ENCODE results near the gene CTNNAL1.
A peak's percentile ranks its signal among the peaks of the same experiment; 100 is the strongest.

Gene CTNNAL1

DNA sequence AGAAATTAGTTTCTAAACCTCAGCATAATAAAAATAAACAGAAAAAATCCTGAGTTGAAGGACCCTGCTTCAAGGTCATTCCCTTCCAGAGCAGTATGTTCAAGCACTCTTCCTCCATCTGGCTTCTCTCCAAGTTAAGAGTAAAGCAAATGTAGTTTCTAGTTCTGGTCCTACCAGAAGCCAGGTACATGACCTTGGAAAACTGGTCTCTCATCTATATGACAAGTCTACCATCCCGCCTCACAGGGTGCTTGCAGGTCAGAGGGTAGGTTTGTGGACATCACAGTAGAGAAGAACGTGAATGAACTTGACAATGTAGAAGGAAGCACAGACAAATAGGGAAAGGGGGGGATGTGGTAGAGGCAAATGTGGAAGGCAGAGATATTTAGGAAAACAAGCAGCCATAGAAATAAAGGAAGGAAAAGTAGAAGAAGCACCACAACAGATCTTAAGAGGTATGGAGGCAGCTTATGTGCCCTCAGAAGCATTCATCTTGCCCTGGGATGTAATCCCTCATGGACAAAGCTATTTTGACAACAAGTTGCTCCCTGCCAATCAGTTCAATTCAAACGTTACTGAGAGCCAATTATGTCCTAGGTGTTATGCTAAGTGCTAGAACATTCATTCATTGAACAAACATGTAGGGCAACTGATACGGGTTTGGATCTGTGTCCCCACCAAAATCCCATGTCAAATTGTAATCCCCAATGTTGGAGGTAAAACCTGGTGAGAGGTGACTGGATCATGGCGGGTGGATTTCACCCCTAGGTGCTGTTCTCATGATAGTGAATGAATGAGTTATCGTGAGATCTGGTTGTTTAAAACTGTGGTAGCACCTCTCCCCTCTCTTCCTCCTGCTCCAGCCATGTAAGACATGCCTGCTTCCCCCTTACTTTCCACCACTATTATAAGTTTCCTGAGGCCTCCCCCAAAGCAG, 23.7 kb upstream of the CTNNAL1 start:
- no peak for DNase-seq (ENCODE audit: low spot score)
- Histone ChIP-seq H3K4me3 (no peak overlapping the region), H3K27ac (peak overlapping the region in 1 of 2 donors; percentile 58)
- TF ChIP-seq, protein P1, sequence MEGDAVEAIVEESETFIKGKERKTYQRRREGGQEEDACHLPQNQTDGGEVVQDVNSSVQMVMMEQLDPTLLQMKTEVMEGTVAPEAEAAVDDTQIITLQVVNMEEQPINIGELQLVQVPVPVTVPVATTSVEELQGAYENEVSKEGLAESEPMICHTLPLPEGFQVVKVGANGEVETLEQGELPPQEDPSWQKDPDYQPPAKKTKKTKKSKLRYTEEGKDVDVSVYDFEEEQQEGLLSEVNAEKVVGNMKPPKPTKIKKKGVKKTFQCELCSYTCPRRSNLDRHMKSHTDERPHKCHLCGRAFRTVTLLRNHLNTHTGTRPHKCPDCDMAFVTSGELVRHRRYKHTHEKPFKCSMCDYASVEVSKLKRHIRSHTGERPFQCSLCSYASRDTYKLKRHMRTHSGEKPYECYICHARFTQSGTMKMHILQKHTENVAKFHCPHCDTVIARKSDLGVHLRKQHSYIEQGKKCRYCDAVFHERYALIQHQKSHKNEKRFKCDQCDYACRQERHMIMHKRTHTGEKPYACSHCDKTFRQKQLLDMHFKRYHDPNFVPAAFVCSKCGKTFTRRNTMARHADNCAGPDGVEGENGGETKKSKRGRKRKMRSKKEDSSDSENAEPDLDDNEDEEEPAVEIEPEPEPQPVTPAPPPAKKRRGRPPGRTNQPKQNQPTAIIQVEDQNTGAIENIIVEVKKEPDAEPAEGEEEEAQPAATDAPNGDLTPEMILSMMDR (IDR thresholded peaks at IDR 0.05): no peak

DNA sequence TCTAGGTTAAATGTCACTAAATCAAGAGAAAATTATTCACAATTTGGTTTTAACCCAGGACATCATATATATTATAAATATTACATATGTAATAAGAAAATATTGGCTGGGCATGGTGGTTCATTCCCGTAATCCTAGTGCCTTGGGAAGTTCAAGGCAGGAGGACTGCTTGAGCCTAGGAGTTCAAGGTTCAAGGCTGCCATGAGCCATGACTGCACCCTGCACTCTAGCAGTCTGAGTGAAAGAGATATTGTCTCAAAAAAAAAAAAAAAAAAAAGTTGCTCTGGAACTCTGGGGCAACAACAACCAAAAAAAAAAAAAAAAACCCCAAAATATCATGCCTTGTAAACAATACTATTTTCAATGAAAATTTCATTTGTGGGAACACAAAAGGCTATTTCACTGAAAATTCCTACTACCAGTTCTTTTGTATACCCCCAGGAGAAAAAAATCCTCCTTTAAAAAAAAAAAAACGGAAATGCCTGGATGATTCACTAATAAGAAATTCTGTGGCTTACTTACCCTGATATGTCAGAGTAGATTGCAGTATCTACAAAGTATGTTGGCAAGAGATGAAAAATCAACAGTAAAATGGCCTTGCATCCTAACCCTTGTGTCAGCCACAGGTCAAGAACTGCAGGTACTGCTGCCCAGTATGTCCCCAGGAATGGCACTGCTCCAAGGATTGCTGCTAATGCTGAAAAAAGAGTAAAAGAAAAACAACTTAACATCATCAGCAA, 22.6 kb upstream of the CTNNAL1 start:
- no peak for DNase-seq (ENCODE audit: low spot score)

DNA sequence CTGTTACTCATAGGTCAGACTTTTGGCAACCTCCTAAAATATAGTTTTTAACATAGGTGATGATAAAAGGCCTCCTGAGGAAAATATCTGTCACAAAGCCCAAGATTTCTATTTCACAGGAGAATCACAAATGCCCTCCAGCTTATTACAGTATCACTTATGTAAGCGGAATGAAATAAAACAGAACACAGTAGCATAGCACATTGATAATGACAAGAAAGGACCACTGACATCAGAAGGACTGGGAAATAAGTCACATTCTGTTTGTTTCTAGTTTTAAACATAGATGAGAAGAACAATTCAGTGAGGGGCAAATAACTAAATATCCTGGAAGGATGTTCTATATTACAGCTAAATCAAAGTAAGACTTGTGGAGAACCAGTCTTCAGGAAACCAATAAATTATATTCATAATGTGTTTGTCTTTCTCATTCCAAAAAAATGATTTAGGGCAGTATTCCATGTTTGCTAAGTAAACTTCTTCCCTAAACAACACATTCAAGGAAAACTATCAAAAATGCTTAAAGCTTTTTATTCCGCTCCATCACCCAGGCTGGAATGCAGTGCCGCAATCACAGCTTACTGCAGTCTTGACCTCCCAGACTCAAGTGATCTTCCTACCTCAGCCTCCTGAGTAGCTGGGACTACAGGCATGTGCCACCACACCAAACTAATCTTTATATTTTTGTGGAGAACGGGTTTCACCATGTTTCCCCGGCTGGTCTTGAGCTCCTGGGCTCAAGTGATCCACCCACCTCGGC, 20.8 kb upstream of the CTNNAL1 start:
- Histone ChIP-seq H3K4me3 (no peak overlapping the region), H3K27ac (no peak overlapping the region)
- no peak for DNase-seq (ENCODE audit: low spot score)
- TF ChIP-seq, protein P1 (IDR thresholded peaks at IDR 0.05): no peak

More for the DNA sequence above, 22.6 kb upstream of the CTNNAL1 start:
- TF ChIP-seq, protein P1 (IDR thresholded peaks at IDR 0.05): no peak
- peak overlapping the region in 1 of 2 donors; percentile 58 for H3K27ac ChIP-seq
- H3K4me3 ChIP-seq: no peak overlapping the region

DNA sequence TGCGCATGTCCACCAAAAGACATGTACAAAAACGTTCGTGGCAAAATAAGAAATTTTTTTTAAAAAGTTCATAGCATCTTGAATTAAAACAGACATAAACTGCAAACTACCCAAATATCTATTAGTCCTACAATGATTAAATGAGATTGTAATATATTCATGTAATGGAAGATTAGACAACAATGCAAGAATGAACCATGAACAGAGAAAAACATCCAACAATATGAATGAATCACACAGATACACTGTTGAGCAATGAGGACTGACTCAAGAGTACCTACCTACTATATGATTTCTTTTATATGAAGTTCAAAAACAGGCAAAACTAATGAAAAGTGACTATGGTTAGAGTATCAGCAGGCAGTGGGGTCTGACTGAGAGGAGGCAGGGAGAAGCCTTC, 17.9 kb upstream of the CTNNAL1 start:
- TF ChIP-seq, protein P1 (IDR thresholded peaks at IDR 0.05): no peak
- DNase-seq (ENCODE audit: low spot score): no peak
- no peak overlapping the region for H3K4me3 ChIP-seq

DNA sequence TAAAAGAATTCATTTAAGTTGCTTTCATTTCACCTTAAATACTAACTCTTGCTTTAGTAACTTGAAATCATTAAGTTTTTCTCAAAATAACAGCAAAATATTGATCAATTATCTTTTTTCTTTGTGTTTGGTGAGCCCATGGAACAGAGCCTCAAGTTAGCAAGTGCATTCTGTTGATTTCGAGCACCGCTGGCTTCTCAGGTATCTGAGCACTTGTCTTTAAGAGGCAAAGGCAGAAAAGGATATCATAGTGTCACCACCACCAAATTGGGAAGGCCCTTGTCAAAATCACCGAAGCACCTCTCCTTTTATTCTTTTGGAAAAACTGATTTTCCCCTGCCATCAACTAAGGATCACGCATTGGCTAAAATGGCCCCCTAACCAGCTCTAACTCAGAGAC, 17.1 kb upstream of the CTNNAL1 start:
- TF ChIP-seq, protein P1 (IDR thresholded peaks at IDR 0.05): no peak
- no peak for DNase-seq (ENCODE audit: low spot score)
- Histone ChIP-seq H3K4me3 (no peak overlapping the region), H3K27ac (no peak overlapping the region)

More for the DNA sequence above, 17.9 kb upstream of the CTNNAL1 start:
- H3K27ac ChIP-seq: no peak overlapping the region

DNA sequence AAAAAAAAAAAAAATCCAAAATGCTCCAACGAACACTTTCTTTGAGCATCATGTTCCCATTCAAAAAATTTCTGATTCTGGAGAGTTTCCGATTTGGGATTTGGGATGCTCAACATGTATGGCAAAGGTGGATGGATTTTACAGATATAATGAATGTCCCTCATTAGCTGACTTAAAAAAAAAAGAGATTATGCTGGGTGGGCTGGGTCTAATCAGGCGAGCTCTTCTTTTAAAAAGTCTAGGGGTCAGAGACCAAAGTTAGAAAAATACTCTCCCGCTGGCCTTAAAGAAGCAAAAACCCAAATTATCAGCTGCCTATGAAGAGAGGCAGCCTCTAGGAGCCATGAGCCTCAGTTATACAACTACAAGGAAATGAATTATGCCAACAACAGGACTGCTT, 15.2 kb upstream of the CTNNAL1 start:
- TF ChIP-seq, protein P1 (IDR thresholded peaks at IDR 0.05): no peak
- Histone ChIP-seq H3K4me3 (no peak overlapping the region), H3K27ac (no peak overlapping the region)
- no peak for DNase-seq (ENCODE audit: low spot score)
